HG02588 (cell line): ENCODE data around the gene LAMA2.

Experiments used
- ATAC-seq: cut with Tn5 transposase; IDR thresholded peaks from one replicate; pipeline ENCODE4 v1.9.1; 2021; ENCODE audit warnings: mild to moderate bottlenecking, moderate library complexity; ENCODE audit not compliant: unreplicated experiment

The LAMA2 gene

GRCh38 chr6:129500958-129501739 is 618.2 kb downstream of the LAMA2 start:
- ATAC-seq = no peak

GRCh38 chr6:129501740-129502660 is 619.1 kb downstream of the LAMA2 start:
- ATAC-seq = no peak

- ATAC-seq = no peak
Measured at GRCh38 chr6:129504456-129504855, 621.5 kb downstream of the LAMA2 start.

- ATAC-seq = no peak
Measured at GRCh38 chr6:129507059-129507807, 624.3 kb downstream of the LAMA2 start.

- no peak for ATAC-seq
Measured at GRCh38 chr6:129507846-129508245, 624.9 kb downstream of the LAMA2 start.

- ATAC-seq = no peak
Measured at GRCh38 chr6:129508477-129509145, 625.7 kb downstream of the LAMA2 start.

GRCh38 chr6:129510950-129511349 is 628.0 kb downstream of the LAMA2 start:
- no peak for ATAC-seq

- no peak for ATAC-seq
Measured at GRCh38 chr6:129513471-129513870, 630.5 kb downstream of the LAMA2 start.

GRCh38 chr6:129515004-129515403 is 632.1 kb downstream of the LAMA2 start:
- no peak for ATAC-seq

- ATAC-seq = no peak
Measured at GRCh38 chr6:129516005-129516404, 633.1 kb downstream of the LAMA2 start.

GRCh38 chr6:129516787-129517186 is 633.8 kb downstream of the LAMA2 start:
- no peak for ATAC-seq

- no peak for ATAC-seq
Measured at GRCh38 chr6:129517288-129517687, 634.4 kb downstream of the LAMA2 start.

- ATAC-seq = no peak
Measured at GRCh38 chr6:129519750-129520149, 636.8 kb downstream of the LAMA2 start.

GRCh38 chr6:129521946-129522345 is 639.0 kb downstream of the LAMA2 start:
- no peak for ATAC-seq

GRCh38 chr6:129523816-129524215 is 640.9 kb downstream of the LAMA2 start:
- ATAC-seq = no peak

GRCh38 chr6:129525055-129525454 is 642.1 kb downstream of the LAMA2 start:
- ATAC-seq = no peak

GRCh38 chr6:129534926-129535325 is 652.0 kb downstream of the LAMA2 start:
- no peak for ATAC-seq

GRCh38 chr6:129536271-129536670 is 653.3 kb downstream of the LAMA2 start:
- no peak for ATAC-seq

GRCh38 chr6:129539032-129539431 is 656.1 kb downstream of the LAMA2 start:
- no peak for ATAC-seq

GRCh38 chr6:129542705-129543104 is 659.8 kb downstream of the LAMA2 start:
- ATAC-seq = no peak

- no peak for ATAC-seq
Measured at GRCh38 chr6:129543981-129544380, 661.0 kb downstream of the LAMA2 start.
